ENCODE measurements around the gene PRR23E.

- TF ChIP-seq CTCF (conservative IDR thresholded peaks at IDR 0.05; ENCODE audit: low read length) (no peak), EZH2phosphoT487 (IDR thresholded peaks at IDR 0.05; ENCODE audit: borderline replicate concordance, low read depth, low read length) (no peak)
Observed at GRCh38 chr3:127211118-127212060, 18.5 kb downstream of the PRR23E start.
